ENCODE results near the gene GFY. TPM values are rescaled to one million over a fixed set of nuclear protein-coding genes. Genes with fewer than 3 reads are reported as not detected.

The GFY gene
- total RNA-seq, 1 donor from 2014 or later: not detected

GRCh38 chr19:49411681-49412326, 13.4 kb upstream of the GFY start:
- DNase-seq (ENCODE audit: low read depth) (no peak), FAIRE-seq (no peak)
- Histone ChIP-seq H3K36me3 (ENCODE audit: insufficient read depth, low read length) (no peaks in the 10 kb centered on the region), H3K4me3 (ENCODE audit: insufficient read depth, low read depth, low read length) (no peak overlapping the region), H3K27ac (ENCODE audit: low read depth, low read length) (no peak overlapping the region), H3K9me3 (ENCODE audit: insufficient read depth, low read depth, low read length) (no peaks in the 10 kb centered on the region), H2AFZ (ENCODE audit: low read depth, low read length) (no peak overlapping the region), H3K79me2 (ENCODE audit: insufficient read depth, low read length) (no peaks in the 10 kb centered on the region), H3K9ac (ENCODE audit: low read length) (no peak overlapping the region), H3K4me1 (ENCODE audit: insufficient read depth, low read length) (no peaks in the 10 kb centered on the region), H4K20me1 (ENCODE audit: insufficient read depth, low read length) (no peaks in the 10 kb centered on the region), H3K27me3 (ENCODE audit: insufficient read depth, low read length) (no peaks in the 10 kb centered on the region), H3K4me2 (ENCODE audit: low read length) (no peak overlapping the region)
- Mint-ChIP-seq H3K27ac (ENCODE audit: unreplicated experiment) (no peak overlapping the region), H3K4me3 (ENCODE audit: unreplicated experiment) (no peak overlapping the region), H3K4me1 (ENCODE audit: low read depth, unreplicated experiment) (no peaks in the 10 kb centered on the region), H3K9me3 (ENCODE audit: unreplicated experiment) (no peaks in the 10 kb centered on the region), H3K27me3 (ENCODE audit: low read depth, unreplicated experiment) (peaks cover 52% of the 10 kb centered on the region), H3K36me3 (ENCODE audit: low read depth, unreplicated experiment) (peaks cover 4% of the 10 kb centered on the region)
- TF ChIP-seq EZH2 (IDR thresholded peaks at IDR 0.05; ENCODE audit: insufficient read depth, low read length) (no peak), CTCF (IDR thresholded peaks at IDR 0.05; ENCODE audit: insufficient read depth, low read depth, low read length) (no peak)

- TF ChIP-seq CTCF (IDR thresholded peaks at IDR 0.05; ENCODE audit: insufficient read depth, low read depth, low read length): no peak
- TF ChIP-seq EZH2 (IDR thresholded peaks at IDR 0.05; ENCODE audit: insufficient read depth, low read length): no peak
- H3K4me1 ChIP-seq (ENCODE audit: insufficient read depth, low read length): no peaks in the 10 kb centered on the region
- H2AFZ ChIP-seq (ENCODE audit: low read depth, low read length): no peak overlapping the region
- H3K27me3 ChIP-seq (ENCODE audit: insufficient read depth, low read length): peaks cover 14% of the 10 kb centered on the region
- H3K27me3 Mint-ChIP-seq (ENCODE audit: low read depth, unreplicated experiment): peaks cover 62% of the 10 kb centered on the region
- H3K36me3 Mint-ChIP-seq (ENCODE audit: low read depth, unreplicated experiment): no peaks in the 10 kb centered on the region
- H3K27ac Mint-ChIP-seq (ENCODE audit: unreplicated experiment): no peak overlapping the region
- no peak overlapping the region for H3K4me3 Mint-ChIP-seq (ENCODE audit: unreplicated experiment)
- no peaks in the 10 kb centered on the region for H3K36me3 ChIP-seq (ENCODE audit: insufficient read depth, low read length)
- no peaks in the 10 kb centered on the region for H3K79me2 ChIP-seq (ENCODE audit: insufficient read depth, low read length)
- no peak overlapping the region for H3K27ac ChIP-seq (ENCODE audit: low read depth, low read length)
- no peaks in the 10 kb centered on the region for H3K4me1 Mint-ChIP-seq (ENCODE audit: low read depth, unreplicated experiment)
- H3K4me3 ChIP-seq (ENCODE audit: insufficient read depth, low read depth, low read length): no peak overlapping the region
- FAIRE-seq (no peak), DNase-seq (ENCODE audit: low read depth) (peak; percentile 15)
- no peaks in the 10 kb centered on the region for H3K9me3 ChIP-seq (ENCODE audit: insufficient read depth, low read depth, low read length)
- H4K20me1 ChIP-seq (ENCODE audit: insufficient read depth, low read length): no peaks in the 10 kb centered on the region
- H3K9me3 Mint-ChIP-seq (ENCODE audit: unreplicated experiment): no peaks in the 10 kb centered on the region
- H3K9ac ChIP-seq (ENCODE audit: low read length): no peak overlapping the region
- no peak overlapping the region for H3K4me2 ChIP-seq (ENCODE audit: low read length)
These were observed 11.8 kb upstream of the GFY start for GRCh38 chr19:49413348-49413747.

GRCh38 chr19:49414256-49414655, 10.9 kb upstream of the GFY start:
- Histone ChIP-seq H3K79me2 (ENCODE audit: insufficient read depth, low read length) (no peaks in the 10 kb centered on the region), H3K4me1 (ENCODE audit: insufficient read depth, low read length) (no peaks in the 10 kb centered on the region), H3K9ac (ENCODE audit: low read length) (no peak overlapping the region), H4K20me1 (ENCODE audit: insufficient read depth, low read length) (no peaks in the 10 kb centered on the region), H3K4me3 (ENCODE audit: insufficient read depth, low read depth, low read length) (no peak overlapping the region), H3K27ac (ENCODE audit: low read depth, low read length) (no peak overlapping the region), H3K36me3 (ENCODE audit: insufficient read depth, low read length) (no peaks in the 10 kb centered on the region), H3K4me2 (ENCODE audit: low read length) (no peak overlapping the region), H2AFZ (ENCODE audit: low read depth, low read length) (no peak overlapping the region), H3K27me3 (ENCODE audit: insufficient read depth, low read length) (peaks cover 21% of the 10 kb centered on the region), H3K9me3 (ENCODE audit: insufficient read depth, low read depth, low read length) (no peaks in the 10 kb centered on the region)
- H3K36me3 Mint-ChIP-seq (ENCODE audit: low read depth, unreplicated experiment): no peaks in the 10 kb centered on the region
- DNase-seq (ENCODE audit: low read depth) (no peak), FAIRE-seq (no peak)
- H3K9me3 Mint-ChIP-seq (ENCODE audit: unreplicated experiment): no peaks in the 10 kb centered on the region
- no peak overlapping the region for H3K27ac Mint-ChIP-seq (ENCODE audit: unreplicated experiment)
- TF ChIP-seq EZH2 (IDR thresholded peaks at IDR 0.05; ENCODE audit: insufficient read depth, low read length) (no peak), CTCF (IDR thresholded peaks at IDR 0.05; ENCODE audit: insufficient read depth, low read depth, low read length) (no peak)
- peaks cover 71% of the 10 kb centered on the region for H3K27me3 Mint-ChIP-seq (ENCODE audit: low read depth, unreplicated experiment)
- no peaks in the 10 kb centered on the region for H3K4me1 Mint-ChIP-seq (ENCODE audit: low read depth, unreplicated experiment)
- H3K4me3 Mint-ChIP-seq (ENCODE audit: unreplicated experiment): no peak overlapping the region

Measured in astrocyte (in vitro differentiated cells and primary cell).